Measurements from ENCODE around the gene RMND1.
"Not testable (repeated sequence)": the region's sequence is repeated elsewhere in the genome, so short reads cannot be mapped to it uniquely, and the experiment has no call there.

RMND1 gene, protein sequence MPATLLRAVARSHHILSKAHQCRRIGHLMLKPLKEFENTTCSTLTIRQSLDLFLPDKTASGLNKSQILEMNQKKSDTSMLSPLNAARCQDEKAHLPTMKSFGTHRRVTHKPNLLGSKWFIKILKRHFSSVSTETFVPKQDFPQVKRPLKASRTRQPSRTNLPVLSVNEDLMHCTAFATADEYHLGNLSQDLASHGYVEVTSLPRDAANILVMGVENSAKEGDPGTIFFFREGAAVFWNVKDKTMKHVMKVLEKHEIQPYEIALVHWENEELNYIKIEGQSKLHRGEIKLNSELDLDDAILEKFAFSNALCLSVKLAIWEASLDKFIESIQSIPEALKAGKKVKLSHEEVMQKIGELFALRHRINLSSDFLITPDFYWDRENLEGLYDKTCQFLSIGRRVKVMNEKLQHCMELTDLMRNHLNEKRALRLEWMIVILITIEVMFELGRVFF

DNA sequence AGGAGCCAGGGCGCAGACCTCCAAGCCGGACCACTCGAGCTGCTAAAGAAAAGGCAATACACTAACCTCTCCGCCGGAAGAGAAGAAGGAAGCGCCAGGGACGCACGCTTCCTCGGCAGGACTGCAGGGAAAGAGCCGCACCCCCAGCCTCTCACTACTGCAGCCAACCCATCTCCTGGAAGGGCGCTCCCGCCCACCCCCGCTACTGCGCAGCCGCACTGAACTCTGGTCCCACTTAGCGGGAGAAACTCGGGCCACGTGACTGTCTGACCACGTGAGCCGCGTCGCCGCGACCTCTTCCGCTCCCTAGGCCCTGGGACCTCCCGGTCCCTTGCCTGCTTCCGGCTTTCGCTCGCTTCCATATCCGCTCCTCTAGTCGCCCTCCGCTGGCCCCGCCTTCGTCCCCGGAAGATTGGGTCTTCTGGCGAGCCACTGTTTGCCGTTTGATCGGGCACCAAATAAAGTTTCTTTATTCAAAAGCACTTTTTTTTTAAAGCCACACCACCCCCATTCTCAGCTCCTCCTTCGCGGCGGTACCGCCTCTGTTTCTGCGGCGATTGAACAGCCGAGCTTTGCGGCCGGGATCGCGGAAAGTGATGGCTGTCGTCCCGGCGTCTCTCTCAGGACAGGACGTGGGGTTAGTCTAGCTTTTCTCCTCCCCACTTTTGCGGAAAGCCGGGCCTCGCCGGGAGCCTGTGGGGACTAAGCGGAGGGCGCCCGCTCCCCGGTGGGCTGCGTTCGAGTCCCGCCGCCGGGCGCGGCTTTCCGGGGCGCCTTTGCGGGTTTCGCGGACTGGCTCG lies at the start of gene RMND1:
RMND1 (minus strand) TSS at position 177 of the 800 bp plus-strand sequence. CDS start 6,315 bp downstream, outside the sequence.
- peak; percentile 94 to 98 for DNase-seq

DNA sequence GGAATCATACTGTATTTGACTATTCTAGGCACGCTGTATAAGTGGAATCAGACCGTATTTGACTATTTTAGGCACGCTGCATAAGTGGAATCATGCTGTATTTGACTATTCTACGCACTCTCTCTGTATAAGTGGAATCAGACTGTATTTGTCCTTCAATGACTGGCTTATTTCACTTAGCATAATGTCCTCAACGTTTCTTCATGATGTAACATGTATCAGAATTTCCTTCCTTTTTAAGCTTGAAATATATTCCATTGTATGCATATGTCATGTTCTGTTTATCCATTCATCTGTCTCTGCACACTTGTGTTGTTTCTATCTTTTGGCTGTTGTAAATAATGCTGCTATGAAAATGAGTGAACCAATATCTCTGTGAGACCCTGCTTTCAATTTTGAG lies 47.6 kb upstream of the RMND1 start:
- DNase-seq, result no peak

DNA sequence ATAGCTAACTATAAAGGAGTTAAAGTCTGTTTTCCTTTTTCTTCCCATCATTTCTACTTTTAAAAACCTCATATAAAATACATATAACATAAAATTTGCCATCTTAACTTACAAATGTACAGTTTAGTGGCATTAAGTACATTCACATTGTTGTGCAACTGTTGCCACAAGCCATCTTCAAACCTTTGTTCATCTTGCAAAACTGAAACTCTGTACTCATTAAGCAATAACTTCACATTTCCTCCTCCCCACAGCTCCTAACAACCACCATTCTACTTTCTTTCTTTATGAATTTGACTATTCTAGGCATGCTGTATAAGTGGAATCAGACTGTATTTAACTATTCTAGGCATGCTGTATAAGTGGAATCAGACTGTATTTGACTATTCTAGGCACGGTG lies 46.4 kb upstream of the RMND1 start:
- DNase-seq, result no peak

DNA sequence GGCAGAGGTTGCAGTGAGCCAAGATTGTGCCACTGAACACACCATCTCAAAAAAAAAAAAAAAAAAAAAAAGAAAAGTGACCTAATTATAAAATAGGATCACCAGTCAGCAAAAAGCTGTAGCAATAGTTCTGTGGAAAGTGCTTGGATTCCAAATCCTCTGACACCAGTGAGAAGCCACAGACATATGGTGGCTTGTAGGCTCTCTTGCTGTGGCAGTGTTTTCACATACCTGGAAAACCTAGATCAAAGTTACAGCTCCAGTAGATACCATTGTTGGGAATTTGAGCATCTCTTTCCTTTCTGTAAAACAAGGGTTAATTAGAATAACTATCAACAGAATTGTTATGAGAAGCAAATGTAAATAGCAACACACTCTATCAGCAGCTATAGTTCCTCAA lies 46.0 kb upstream of the RMND1 start:
- no peak for DNase-seq

DNA sequence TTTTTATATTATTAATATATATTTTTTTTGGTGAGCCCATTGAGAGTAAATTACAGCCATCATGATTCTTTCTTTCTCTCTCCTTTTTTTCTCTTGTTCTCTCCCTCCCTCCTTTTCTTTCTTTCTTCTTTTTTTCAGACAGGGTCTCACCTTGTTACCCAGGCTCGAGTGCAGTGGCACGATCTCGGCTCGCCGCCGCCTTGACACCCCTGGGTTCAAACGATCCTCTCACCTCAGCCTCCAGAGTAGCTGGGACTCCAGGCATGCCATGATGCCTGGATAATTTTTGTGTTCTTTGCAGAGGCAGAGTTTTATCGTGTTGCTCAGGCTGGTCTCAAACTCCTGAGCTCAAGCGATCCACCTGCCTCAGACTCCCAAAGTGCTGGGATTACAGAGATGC lies 43.5 kb upstream of the RMND1 start:
- no peak for DNase-seq

DNA sequence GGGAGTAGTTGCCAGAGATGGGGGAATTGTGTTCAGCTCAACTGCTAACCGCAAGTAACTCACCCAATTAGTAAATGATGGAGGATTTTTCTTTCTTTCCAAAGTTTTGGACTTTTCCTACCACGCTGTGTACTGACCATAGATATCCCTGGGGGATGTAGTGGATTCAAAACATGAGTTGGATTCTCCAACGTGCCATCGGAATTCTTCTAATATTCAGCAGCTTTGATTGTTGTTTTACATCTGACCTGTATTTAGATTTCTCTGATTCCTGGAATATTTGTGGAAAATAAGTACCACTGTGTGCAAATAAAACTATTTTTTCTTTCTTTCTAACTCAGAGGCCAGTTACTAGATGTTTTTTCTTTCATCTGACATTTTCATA lies 43.0 kb upstream of the RMND1 start:
- no peak for DNase-seq

GRCh38 chr6:151494235-151494935 lies 42.5 kb upstream of the RMND1 start:
- no peak for DNase-seq

GRCh38 chr6:151493804-151494234 lies 41.9 kb upstream of the RMND1 start, which contains the start of gene CCDC170:
CCDC170 (plus strand) TSS chr6:151494017; CDS start chr6:151494129, 112 bp downstream.
- no peak for DNase-seq

GRCh38 chr6:151493161-151493803 lies 41.4 kb upstream of the RMND1 start:
- DNase-seq, result no peak

DNA sequence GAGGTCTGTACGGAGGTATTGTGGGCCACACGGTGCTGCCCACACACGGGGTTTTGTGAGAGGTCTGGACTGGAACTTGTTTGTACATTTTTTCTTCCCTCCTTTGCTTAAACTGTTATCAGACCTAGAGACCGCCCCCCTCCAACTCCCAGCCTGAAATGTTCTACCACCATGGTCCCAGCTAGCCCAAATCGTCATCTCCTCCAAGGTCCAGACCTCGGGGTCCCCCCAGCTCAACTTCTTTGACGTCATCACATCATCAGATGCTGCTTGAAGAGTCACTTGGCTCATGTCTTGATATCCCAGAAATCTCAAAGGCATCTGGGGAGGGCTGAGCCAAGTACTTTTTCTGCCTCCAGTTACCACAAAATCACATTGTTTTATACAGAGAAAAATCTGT lies 39.1 kb upstream of the RMND1 start:
- DNase-seq, result no peak

DNA sequence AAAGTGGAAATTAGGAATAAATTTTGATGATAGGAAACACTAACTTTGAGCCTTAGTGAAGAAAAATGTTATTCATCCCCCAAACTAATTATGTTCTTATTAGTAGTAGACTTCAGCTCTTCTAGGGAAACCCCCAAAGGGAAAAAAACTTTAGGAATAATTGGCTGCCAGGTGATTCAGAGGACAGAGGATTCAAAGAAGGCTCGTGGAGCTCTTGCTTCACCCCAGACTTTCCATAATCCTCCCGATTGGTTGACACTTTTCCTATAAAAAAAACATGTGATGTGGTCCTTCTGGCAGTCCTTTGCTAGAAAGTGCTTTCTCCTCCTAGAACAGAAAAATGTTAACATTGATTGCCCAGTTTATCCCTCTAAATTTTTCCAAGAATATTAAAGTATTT lies 36.3 kb upstream of the RMND1 start:
- no peak for DNase-seq

GRCh38 chr6:151483994-151484393 lies 32.1 kb upstream of the RMND1 start:
- no peak for DNase-seq

DNA sequence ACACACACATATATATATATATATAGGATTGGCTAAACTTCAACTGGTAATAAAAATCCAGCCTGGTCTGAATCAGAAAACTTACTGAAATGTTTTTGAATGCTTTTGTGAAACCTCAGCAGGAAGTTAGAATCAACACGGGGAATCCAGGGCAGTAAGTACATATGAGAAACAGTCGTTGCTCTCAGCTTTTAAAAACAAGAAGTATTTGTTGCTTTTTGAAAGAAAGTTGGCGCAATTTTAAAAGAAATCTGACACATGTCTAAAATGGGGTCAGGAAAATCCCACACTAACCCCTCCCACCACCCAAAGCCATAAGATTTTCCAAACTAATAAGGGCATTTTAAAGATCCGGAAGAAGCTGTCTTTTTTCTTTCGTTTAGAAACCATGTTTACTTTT lies 30.4 kb upstream of the RMND1 start:
- no peak for DNase-seq

DNA sequence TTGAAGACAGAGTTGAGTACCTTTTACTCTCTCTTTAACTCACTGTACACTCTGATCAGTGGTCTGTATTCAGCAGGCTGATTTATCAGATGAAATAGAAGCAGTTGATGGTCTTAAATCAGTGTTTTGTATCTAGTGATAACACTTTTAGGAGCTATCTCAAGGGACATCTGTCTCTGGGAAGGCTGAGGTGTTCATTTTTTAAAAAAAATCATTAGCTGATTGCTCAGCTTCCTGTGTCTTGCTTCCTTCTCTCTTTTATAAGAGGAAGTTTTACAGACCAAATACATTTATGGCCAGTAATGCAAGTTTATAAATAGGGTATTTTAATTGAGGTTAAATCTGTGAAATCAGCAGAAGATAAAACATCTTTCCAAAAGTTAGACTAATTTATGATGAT lies 29.9 kb upstream of the RMND1 start:
- no peak for DNase-seq

DNA sequence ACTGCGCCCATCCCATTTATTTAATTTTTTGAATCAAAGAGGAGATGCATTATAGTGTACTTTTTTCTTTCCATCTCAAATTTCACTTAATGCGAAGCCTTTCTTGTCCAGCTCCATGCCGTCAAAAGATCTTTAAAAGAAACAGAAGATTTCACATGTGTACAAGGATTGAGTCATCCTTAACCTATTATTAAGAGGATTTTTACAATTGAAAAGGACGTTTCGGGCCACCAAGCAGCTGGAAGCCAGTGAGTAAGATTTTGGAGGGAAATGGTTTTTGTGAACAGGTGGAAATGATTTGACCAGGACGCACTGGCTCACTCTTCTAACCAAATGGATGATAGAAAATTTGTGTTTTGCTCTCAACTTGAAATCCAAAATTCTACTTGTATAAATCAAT lies 26.7 kb upstream of the RMND1 start:
- DNase-seq, result no peak

DNA sequence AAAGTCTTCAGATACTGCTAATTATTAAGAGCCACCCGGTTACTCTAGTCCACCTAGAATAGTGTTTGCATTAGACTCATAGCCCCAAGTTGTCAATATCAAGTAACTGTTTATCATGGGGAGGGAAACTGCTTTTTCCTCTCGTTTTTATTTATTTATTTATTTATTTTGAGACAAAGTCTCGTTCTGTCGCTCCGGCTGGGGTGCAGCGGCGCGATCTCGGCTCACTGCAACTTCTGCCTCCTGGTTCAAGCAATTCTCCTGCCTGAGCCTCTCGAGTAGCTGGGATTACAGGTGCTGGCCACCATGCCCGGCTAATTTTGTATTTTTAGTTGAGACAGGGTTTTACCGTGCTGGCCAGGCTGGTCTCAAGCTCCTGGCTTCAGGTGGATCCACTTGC lies 25.8 kb upstream of the RMND1 start:
- DNase-seq, result no peak

DNA sequence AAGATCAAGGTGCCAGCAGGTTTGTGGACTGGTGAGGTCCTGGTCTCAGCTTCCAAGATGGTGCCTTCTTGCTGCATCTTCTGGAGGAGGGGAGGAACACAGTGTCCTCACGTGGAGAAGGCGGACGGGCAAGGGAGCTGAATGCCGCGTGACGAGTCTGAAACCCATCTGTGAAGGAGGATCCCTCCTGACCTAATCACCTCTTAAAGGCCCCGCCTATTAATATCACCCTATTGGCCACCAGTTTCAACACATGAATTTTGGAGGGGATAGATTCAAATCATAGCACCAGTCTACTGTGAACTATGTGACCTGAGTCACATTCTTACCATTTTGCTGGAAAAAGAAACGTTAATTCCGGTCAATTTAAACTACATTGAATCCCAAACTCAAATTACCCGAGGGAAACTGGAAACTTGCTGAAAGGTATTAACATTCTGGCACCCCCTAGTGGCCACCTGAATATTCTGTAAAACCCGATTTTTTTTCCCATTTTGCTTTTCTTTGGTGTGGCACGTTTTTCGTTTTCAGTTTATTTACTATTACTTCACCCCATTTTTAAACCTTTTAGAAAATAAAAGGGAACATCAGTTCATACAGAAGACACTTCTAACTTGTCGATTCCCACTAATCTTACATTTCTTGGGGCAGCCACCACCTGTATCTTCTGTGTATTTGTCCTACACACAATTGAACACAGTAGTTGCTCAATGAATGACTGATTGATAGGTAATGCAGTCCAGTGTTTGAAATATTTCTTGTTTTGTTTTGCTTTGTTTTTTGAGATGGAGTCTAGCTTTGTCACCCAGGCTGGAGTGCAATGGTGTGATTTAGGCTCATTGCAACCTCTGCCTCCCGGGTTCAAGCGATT lies 24.0 kb upstream of the RMND1 start:
- peak; percentile 17 to 51 for DNase-seq

DNA sequence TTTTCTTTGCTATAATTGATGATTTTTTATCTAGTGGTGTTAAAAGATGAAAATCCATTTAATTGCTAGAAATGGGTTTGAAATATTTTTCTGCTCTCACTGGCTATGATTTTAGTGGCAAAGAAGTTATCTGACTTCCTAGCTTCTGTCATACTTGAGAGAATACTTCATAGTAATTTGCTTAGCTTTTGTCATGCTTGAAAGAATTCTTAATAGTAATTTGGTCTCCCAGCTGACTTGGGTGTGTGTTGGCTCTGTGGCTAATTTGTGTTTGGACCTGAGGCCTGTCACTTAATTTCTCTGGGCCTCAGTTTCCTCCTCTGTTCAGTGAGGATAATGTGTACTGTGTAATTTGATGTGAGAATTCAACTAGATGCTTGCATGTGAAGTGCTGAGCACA lies 12.8 kb upstream of the RMND1 start:
- DNase-seq, result no peak

DNA sequence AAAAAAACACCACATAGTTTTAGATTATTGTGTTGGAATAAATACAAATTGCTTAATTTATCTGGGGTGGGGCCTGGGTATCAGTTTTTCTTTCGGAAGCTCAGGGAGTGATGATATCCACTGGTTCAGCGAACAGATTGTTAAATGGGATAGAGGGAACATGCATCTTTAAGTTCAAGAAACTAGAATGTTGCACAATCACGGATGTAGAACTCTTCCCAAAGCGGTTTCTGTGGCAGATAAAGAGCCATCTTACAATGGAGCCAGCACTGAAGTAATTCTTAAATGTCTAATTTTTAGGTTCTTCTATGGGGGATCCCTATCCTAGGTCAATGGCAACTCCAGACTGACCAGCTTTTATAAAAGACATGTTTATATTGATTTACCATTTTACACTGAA lies 9.7 kb upstream of the RMND1 start:
- DNase-seq, result no peak

DNA sequence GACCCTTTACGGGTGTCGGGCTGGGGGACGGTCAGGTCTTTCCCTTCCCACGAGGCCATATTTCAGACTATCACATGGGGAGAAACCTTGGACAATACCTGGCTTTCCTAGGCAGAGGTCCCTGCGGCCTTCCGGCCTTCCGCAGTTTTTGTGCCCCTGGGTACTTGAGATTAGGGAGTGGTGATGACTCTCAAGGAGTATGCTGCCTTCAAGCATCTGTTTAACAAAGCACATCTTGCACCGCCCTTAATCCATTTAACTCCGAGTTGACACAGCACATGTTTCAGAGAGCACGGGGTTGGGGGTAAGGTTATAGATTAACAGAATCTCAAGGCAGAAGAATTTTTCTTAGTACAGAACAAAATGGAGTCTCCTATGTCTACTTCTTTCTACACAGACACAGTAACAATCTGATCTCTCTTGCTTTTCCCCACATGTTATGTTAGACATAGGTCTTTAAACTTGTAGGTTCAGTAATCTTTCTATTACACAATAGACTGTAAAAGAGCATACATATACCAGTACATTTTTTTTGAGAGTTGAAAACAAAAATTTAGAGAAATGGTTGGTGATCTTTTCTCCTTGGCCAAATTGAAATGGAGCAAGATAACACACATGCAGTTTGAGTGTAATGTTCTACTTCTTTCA lies 3.9 kb upstream of the RMND1 start:
- not testable (repeated sequence) for DNase-seq

DNA sequence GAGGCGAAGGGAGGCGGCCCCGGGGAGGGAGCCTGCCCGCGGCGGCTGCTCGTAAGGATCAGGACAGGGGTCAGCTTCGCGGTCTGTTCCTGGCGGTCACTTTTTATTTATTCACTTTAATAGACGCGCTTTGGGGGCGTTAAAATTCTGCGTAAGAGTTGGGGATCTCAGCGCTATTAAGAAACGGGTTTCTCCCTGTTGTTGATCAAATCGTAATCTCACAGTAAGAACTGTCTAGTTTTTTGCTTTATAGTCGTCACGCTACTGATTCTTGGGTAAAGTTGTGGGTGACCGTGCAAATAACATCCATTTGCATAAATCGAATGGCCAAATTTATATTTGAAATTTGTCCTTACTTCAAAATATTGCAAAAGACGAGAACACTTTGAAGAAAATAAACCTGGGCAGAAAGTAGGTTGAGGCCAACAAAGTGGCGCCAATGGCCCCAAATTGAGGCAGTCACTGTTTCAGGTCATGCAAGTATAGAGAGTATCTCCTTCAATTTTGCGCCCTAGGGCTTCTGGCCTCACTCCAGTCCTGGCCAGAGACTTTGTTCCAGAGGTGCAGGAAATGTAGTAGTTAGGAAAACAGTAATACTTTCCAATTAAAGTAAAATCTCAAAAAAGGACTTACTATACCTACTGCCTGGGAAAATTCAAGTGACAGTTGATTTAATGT lies 963 bp upstream of the RMND1 start:
- DNase-seq, result no peak

Data from NCI-H446 (cell line).